ENCODE data around the gene DOK7.

DNA sequence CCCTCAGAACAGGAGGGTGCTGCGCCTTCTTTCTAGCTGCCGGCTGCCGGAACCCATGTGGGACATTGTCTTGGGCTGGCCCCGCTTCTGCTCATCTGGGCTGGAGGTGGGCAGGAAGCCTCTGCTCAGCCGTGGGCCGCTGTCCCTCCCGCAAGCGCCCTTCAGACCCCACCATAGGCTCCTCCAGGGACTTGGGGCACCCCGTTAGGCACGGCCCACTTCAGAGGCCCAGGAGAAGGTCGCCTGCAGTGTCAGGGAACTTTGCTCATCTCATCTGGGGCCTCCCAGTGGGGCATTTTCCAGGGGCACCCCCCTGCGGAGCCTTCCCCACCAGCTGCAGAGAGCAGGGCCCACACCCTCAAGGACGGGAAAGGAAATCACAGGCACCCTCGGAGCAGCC, 32.9 kb downstream of the DOK7 start:
- TF ChIP-seq, protein P1, sequence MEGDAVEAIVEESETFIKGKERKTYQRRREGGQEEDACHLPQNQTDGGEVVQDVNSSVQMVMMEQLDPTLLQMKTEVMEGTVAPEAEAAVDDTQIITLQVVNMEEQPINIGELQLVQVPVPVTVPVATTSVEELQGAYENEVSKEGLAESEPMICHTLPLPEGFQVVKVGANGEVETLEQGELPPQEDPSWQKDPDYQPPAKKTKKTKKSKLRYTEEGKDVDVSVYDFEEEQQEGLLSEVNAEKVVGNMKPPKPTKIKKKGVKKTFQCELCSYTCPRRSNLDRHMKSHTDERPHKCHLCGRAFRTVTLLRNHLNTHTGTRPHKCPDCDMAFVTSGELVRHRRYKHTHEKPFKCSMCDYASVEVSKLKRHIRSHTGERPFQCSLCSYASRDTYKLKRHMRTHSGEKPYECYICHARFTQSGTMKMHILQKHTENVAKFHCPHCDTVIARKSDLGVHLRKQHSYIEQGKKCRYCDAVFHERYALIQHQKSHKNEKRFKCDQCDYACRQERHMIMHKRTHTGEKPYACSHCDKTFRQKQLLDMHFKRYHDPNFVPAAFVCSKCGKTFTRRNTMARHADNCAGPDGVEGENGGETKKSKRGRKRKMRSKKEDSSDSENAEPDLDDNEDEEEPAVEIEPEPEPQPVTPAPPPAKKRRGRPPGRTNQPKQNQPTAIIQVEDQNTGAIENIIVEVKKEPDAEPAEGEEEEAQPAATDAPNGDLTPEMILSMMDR (IDR thresholded peaks at IDR 0.05) = no peak
- TF ChIP-seq POLR2A (IDR thresholded peaks at IDR 0.05) = no peak
- TF ChIP-seq EP300 (IDR thresholded peaks at IDR 0.05) = no peak
- TF ChIP-seq POLR2AphosphoS5 (IDR thresholded peaks at IDR 0.05) = no peak
